DND-41 (cell line): ENCODE data around the gene EPB41L2.

ENCODE experiments used
- EZH2 ChIP-seq: IDR thresholded peaks from 3 replicates; pipeline ENCODE4 v1.6.1; 2012; ENCODE audit warnings: borderline replicate concordance, low read depth, mild to moderate bottlenecking, moderate library complexity, low read length, inconsistent platforms; ENCODE audit not compliant: severe bottlenecking
- TF ChIP-seq, protein P1 (sequence below): IDR thresholded peaks from 2 replicates; pipeline ENCODE4 v1.5.1; 2012; ENCODE audit warnings: borderline replicate concordance, low read length, moderate library complexity, mild to moderate bottlenecking; ENCODE audit not compliant: poor library complexity, severe bottlenecking; ENCODE audit errors: extremely low read depth

DNA sequence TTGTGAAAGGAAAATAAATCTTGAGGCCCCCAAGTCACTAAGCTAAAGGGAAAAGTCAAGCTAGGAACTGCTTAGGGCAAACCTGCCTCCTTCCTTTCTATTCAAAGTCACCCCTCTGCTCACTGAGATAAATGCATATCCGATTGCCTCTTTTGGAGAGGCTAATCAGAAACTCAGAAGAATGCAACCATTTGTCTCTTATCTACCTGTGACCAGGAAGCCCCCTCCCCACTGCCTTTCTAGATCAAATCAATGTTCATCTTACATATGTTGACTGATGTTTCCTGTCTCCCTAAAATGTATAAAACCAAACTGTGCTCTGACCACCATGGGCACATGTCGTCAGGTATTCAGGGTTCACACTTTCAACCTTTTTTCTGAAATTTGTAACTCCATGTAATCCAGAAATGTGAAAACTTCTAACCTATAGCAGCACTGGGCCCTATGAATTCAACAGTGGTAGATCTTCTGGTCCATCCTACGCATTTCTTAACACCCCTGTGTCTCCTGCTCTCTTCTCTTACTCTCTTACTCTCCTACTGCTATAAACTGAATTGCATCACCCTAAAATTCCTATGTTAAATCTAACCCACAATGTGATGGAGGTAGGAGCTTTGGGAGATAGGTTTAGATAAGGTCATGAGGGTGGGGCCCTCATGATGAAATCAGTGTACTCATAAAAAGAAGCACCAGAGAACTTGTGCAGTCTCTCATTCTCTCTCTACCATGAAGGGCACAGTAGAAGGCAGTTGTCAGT, 89.3 kb downstream of the EPB41L2 start:
- TF ChIP-seq, protein P1, sequence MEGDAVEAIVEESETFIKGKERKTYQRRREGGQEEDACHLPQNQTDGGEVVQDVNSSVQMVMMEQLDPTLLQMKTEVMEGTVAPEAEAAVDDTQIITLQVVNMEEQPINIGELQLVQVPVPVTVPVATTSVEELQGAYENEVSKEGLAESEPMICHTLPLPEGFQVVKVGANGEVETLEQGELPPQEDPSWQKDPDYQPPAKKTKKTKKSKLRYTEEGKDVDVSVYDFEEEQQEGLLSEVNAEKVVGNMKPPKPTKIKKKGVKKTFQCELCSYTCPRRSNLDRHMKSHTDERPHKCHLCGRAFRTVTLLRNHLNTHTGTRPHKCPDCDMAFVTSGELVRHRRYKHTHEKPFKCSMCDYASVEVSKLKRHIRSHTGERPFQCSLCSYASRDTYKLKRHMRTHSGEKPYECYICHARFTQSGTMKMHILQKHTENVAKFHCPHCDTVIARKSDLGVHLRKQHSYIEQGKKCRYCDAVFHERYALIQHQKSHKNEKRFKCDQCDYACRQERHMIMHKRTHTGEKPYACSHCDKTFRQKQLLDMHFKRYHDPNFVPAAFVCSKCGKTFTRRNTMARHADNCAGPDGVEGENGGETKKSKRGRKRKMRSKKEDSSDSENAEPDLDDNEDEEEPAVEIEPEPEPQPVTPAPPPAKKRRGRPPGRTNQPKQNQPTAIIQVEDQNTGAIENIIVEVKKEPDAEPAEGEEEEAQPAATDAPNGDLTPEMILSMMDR, result no peak
- no peak for TF ChIP-seq EZH2
